Stimulated activated CD4-positive, alpha-beta T cell treated with anti-CD3 and anti-CD28 coated beads, Interleukin-4, amount 100 ng/mL, for 1 hour (primary cell): ENCODE results near the gene SHISA3.

Source experiments
- DNase-seq: peaks from one replicate; pipeline ENCODE4 v3.0.0-alpha.2; 2020

SHISA3 gene

GRCh38 chr4:42392436-42392835 is 4.9 kb upstream of the SHISA3 start:
- no peak for DNase-seq

GRCh38 chr4:42395595-42395994 is 1.7 kb upstream of the SHISA3 start:
- no peak for DNase-seq

GRCh38 chr4:42396361-42396751 is 932 bp upstream of the SHISA3 start:
- no peak for DNase-seq

GRCh38 chr4:42397635-42398170 is 415 bp downstream of the SHISA3 start:
- DNase-seq: no peak

- no peak for DNase-seq
These were observed 1.0 kb downstream of the SHISA3 start for GRCh38 chr4:42398171-42398870.

GRCh38 chr4:42398871-42399331 is 1.6 kb downstream of the SHISA3 start:
- no peak for DNase-seq

GRCh38 chr4:42399393-42399792 is 2.1 kb downstream of the SHISA3 start:
- no peak for DNase-seq

GRCh38 chr4:42401171-42401570 is 3.9 kb downstream of the SHISA3 start:
- no peak for DNase-seq

- no peak for DNase-seq
These were observed 6.7 kb downstream of the SHISA3 start for GRCh38 chr4:42404001-42404400.

GRCh38 chr4:42410446-42410845 is 13.2 kb downstream of the SHISA3 start:
- no peak for DNase-seq

GRCh38 chr4:42411803-42412202 is 14.5 kb downstream of the SHISA3 start:
- DNase-seq: no peak

GRCh38 chr4:42412251-42412650 is 15.0 kb downstream of the SHISA3 start:
- no peak for DNase-seq

GRCh38 chr4:42415281-42415680 is 18.0 kb downstream of the SHISA3 start:
- no peak for DNase-seq

- no peak for DNase-seq
These were observed 18.7 kb downstream of the SHISA3 start for GRCh38 chr4:42416017-42416416.

- no peak for DNase-seq
These were observed 20.3 kb downstream of the SHISA3 start for GRCh38 chr4:42417550-42417949.

GRCh38 chr4:42420140-42420539 is 22.9 kb downstream of the SHISA3 start:
- no peak for DNase-seq

- no peak for DNase-seq
These were observed 28.1 kb downstream of the SHISA3 start for GRCh38 chr4:42425146-42426065.

GRCh38 chr4:42428036-42428435 is 30.7 kb downstream of the SHISA3 start:
- no peak for DNase-seq

- DNase-seq: no peak
These were observed 39.8 kb downstream of the SHISA3 start for GRCh38 chr4:42436928-42437565.

GRCh38 chr4:42440083-42440482 is 42.8 kb downstream of the SHISA3 start:
- DNase-seq: no peak

- DNase-seq: no peak
These were observed 45.3 kb downstream of the SHISA3 start for GRCh38 chr4:42442601-42443000.

- no peak for DNase-seq
These were observed 47.8 kb downstream of the SHISA3 start for GRCh38 chr4:42445038-42445437.

GRCh38 chr4:42446823-42447222 is 49.5 kb downstream of the SHISA3 start:
- DNase-seq: no peak
